Osteoblast (primary cell): ENCODE data around the gene NRG3. TPM values are rescaled to one million over a fixed set of nuclear protein-coding genes. Genes with fewer than 3 reads are reported as not detected.

ENCODE experiments used
- DNase-seq: peaks from one replicate; pipeline ENCODE4 v3.0.0; 2011; ENCODE audit warnings: low spot score, mixed read lengths; ENCODE audit not compliant: insufficient read length; ENCODE audit errors: missing footprints
- H2AFZ ChIP-seq: 2 replicates; pipeline ENCODE4 v1.6.0; 2011; ENCODE audit warnings: mild to moderate bottlenecking, low read length
- H3K27ac ChIP-seq: 2 replicates; pipeline ENCODE4 v1.5.1; 2011; ENCODE audit warnings: mild to moderate bottlenecking, low read depth, low read length, moderate library complexity
- H3K27me3 ChIP-seq: 2 replicates; pipeline ENCODE4 v1.6.0; 2012; ENCODE audit warnings: mild to moderate bottlenecking, control low read depth, inconsistent platforms, low read length, moderate library complexity; ENCODE audit not compliant: insufficient read depth
- H3K36me3 ChIP-seq: 2 replicates; pipeline ENCODE4 v1.5.1; 2011; ENCODE audit warnings: mild to moderate bottlenecking, low read length, control low read depth, moderate library complexity; ENCODE audit not compliant: insufficient read depth
- H3K4me1 ChIP-seq: 2 replicates; pipeline ENCODE4 v1.5.1; 2011; ENCODE audit warnings: mild to moderate bottlenecking, low read length, control low read depth, moderate library complexity; ENCODE audit not compliant: insufficient read depth
- H3K4me2 ChIP-seq: 2 replicates; pipeline ENCODE4 v1.6.0; 2011; ENCODE audit warnings: mild to moderate bottlenecking, low read length; ENCODE audit not compliant: insufficient read depth
- H3K4me3 ChIP-seq: fragments of 200-600 bp; sonication (generic); 3 replicates; pipeline ENCODE4 v1.5.1; 2012; ENCODE audit warnings: mild to moderate bottlenecking, low read length, inconsistent platforms; ENCODE audit not compliant: insufficient read depth
- H3K79me2 ChIP-seq: 2 replicates; pipeline ENCODE4 v1.6.0; 2012; ENCODE audit warnings: mild to moderate bottlenecking, low read length, control low read depth, inconsistent platforms; ENCODE audit not compliant: insufficient read depth
- H3K9me3 ChIP-seq: 2 replicates; pipeline ENCODE4 v1.5.1; 2011; ENCODE audit warnings: low read depth, low read length, control low read depth
- H4K20me1 ChIP-seq: 2 replicates; pipeline ENCODE4 v1.6.0; 2012; ENCODE audit warnings: mild to moderate bottlenecking, low read length, control low read depth; ENCODE audit not compliant: insufficient read depth
- CTCF ChIP-seq: IDR thresholded peaks from 2 replicates; pipeline ENCODE4 v1.5.1; 2011; ENCODE audit warnings: mild to moderate bottlenecking, low read depth, low read length, moderate library complexity; ENCODE audit errors: extremely low read depth
- total RNA-seq: library from RNA; depleted of rRNA; stranded (reverse); fragments of >200 nt; gene quantifications from 2 replicates; pipeline ENCODE4 v1.2.3, GENCODE V29; 2012

The NRG3 gene
- total RNA-seq, 1 donor = not detected

DNA sequence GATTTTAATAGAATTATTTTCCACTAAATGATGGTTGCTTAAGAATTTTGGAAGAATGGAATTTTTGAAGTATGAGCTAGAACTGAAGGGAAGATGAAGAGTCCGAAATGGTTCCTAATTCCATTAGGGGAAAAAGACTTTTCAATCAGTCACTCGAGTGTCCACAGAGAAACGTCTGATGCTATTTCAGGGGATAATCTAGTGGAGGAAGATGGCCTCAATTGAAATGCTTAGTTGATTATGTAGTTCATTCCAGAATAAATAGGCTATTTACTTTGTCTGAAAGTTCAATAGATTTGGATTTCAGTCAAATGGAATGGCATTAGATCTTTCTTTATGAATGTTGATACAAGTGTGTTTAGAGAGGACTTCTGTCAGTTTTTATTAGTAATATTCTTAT is 365.4 kb downstream of the NRG3 start:
- no peaks in the 10 kb centered on the region for H4K20me1 ChIP-seq
- no peak overlapping the region for H3K4me2 ChIP-seq
- no peaks in the 10 kb centered on the region for H3K27me3 ChIP-seq
- H3K79me2 ChIP-seq = no peaks in the 10 kb centered on the region
- H2AFZ ChIP-seq = no peak overlapping the region
- peaks cover 4% of the 10 kb centered on the region for H3K9me3 ChIP-seq
- no peaks in the 10 kb centered on the region for H3K36me3 ChIP-seq
- DNase-seq = no peak
- TF ChIP-seq CTCF = no peak
- no peak overlapping the region for H3K27ac ChIP-seq
- no peak overlapping the region for H3K4me3 ChIP-seq
- no peaks in the 10 kb centered on the region for H3K4me1 ChIP-seq

DNA sequence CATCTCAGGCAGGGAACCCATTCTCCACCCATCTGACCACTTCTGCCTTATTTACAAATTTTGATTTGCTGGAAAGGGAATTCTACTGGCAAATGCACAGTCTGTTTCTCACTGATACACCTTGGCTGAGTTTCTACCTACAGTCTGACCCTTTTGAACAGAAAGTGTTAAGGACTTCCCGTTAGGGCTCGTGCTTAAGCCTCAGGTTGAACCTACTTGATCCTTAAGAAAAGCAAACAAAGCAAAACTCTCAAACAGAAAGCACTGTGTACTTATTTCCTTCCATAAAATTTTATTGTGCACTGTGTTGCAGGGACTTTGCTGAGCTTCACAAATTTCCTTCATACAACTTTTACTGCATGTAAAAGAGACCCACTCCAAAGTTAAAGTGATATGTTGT is 367.8 kb downstream of the NRG3 start:
- H3K4me2 ChIP-seq = no peak overlapping the region
- no peak for DNase-seq
- no peaks in the 10 kb centered on the region for H3K36me3 ChIP-seq
- H3K27ac ChIP-seq = no peak overlapping the region
- H2AFZ ChIP-seq = no peak overlapping the region
- H3K9me3 ChIP-seq = peaks cover 4% of the 10 kb centered on the region
- H3K4me3 ChIP-seq = no peak overlapping the region
- H4K20me1 ChIP-seq = no peaks in the 10 kb centered on the region
- no peaks in the 10 kb centered on the region for H3K27me3 ChIP-seq
- no peaks in the 10 kb centered on the region for H3K79me2 ChIP-seq
- H3K4me1 ChIP-seq = no peaks in the 10 kb centered on the region
- no peak for TF ChIP-seq CTCF

DNA sequence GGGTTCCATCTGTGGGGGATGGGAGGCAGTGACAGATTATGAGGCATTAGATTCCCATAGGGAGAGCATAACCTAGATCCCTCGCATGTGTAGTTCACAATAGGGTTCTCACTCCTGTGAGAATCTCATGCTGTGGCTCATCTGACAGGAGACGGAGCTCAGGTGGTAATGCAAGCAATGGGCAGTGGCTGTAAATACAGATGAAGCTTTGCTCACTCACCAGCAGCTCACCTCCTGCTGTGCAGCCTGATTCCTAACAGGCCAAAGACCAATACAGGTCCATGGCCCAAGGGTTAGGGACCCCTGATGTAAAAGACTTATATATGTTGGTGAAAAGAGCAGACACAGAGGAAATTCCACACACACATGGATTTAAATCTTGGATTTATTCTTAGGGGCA is 370.2 kb downstream of the NRG3 start:
- no peak overlapping the region for H3K4me3 ChIP-seq
- H4K20me1 ChIP-seq = no peaks in the 10 kb centered on the region
- H2AFZ ChIP-seq = no peak overlapping the region
- no peak overlapping the region for H3K27ac ChIP-seq
- H3K36me3 ChIP-seq = no peaks in the 10 kb centered on the region
- H3K79me2 ChIP-seq = no peaks in the 10 kb centered on the region
- TF ChIP-seq CTCF = no peak
- no peak for DNase-seq
- no peaks in the 10 kb centered on the region for H3K27me3 ChIP-seq
- H3K4me1 ChIP-seq = no peaks in the 10 kb centered on the region
- H3K4me2 ChIP-seq = no peak overlapping the region
- H3K9me3 ChIP-seq = peaks cover 4% of the 10 kb centered on the region

- Histone ChIP-seq H3K27me3 (no peaks in the 10 kb centered on the region), H3K4me2 (no peak overlapping the region), H3K4me1 (no peaks in the 10 kb centered on the region), H3K36me3 (no peaks in the 10 kb centered on the region), H3K79me2 (no peaks in the 10 kb centered on the region), H3K9me3 (peaks cover 4% of the 10 kb centered on the region), H4K20me1 (no peaks in the 10 kb centered on the region), H2AFZ (no peak overlapping the region), H3K4me3 (no peak overlapping the region), H3K27ac (no peak overlapping the region)
- no peak for TF ChIP-seq CTCF
- DNase-seq = no peak
Observed at GRCh38 chr10:82245906-82246560, 371.0 kb downstream of the NRG3 start.
